Breast epithelium (tissue), 3 donors: ENCODE results near the gene SLC22A23.

Experiments used
- POLR2A ChIP-seq: fragments of 450-650 bp; IDR thresholded peaks from one replicate; pipeline ENCODE4 v1.6.1; 2016; ENCODE audit warnings: antibody characterized with exemption, mild to moderate bottlenecking, moderate library complexity
- POLR2AphosphoS5 ChIP-seq, 3 donors: sonication (generic); formaldehyde crosslinking; IDR thresholded peaks; one replicate each; pipeline ENCODE4 v1.6.1; 2017; ENCODE audit warnings: antibody characterized with exemption in 3 of 3
- TF ChIP-seq, protein P1 (sequence below), 3 donors: fragments of 450-650 bp; IDR thresholded peaks; one replicate each; pipeline ENCODE4 v1.5.1; 2016 to 2017; ENCODE audit warnings: antibody characterized with exemption in 3 of 3, mild to moderate bottlenecking in 3 of 3, moderate library complexity in 3 of 3

DNA sequence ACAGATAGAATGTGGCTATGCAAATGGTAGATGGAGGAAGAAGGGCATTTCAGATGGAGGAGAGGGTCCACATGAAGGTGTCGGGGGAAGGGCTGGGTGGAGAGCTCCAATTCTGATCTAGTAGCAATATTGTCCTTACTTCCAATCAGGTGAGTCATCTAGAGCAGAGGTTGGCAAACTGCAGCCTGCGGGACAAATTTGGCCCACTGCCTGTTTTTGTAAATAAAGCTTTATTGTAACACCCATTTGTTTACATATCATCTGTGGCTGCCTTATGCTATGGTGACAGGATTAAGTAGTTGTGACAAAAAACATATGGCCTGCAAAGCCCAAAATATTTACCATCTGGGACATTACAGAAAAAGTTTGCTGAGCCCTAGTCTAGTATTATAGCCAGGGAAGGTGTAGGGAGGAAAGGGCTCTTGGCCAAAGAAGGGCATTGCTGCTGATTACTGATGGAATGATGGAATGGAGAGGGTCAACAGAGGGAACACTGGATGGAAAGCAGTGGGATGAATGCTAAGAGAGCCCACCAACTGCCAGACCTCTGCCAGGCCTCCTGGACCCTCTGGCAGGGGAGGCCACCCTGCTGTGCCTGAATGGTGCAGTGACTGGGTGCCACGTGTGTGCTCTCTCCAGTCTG is 79.8 kb downstream of the SLC22A23 start:
- TF ChIP-seq, protein P1, sequence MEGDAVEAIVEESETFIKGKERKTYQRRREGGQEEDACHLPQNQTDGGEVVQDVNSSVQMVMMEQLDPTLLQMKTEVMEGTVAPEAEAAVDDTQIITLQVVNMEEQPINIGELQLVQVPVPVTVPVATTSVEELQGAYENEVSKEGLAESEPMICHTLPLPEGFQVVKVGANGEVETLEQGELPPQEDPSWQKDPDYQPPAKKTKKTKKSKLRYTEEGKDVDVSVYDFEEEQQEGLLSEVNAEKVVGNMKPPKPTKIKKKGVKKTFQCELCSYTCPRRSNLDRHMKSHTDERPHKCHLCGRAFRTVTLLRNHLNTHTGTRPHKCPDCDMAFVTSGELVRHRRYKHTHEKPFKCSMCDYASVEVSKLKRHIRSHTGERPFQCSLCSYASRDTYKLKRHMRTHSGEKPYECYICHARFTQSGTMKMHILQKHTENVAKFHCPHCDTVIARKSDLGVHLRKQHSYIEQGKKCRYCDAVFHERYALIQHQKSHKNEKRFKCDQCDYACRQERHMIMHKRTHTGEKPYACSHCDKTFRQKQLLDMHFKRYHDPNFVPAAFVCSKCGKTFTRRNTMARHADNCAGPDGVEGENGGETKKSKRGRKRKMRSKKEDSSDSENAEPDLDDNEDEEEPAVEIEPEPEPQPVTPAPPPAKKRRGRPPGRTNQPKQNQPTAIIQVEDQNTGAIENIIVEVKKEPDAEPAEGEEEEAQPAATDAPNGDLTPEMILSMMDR (IDR thresholded peaks at IDR 0.05), result no peak
- TF ChIP-seq POLR2AphosphoS5 (IDR thresholded peaks at IDR 0.05) (no peak), POLR2A (no peak)
